HepG2 (cell line): ENCODE measurements around the gene PKD1L1. TPM values are rescaled to one million over a fixed set of nuclear protein-coding genes. Genes with fewer than 3 reads are reported as not detected.
A peak's percentile ranks its signal among the peaks of the same experiment; 100 is the strongest.

ENCODE experiments used
- ATF7-NPFF ChIP-seq: sonication (generic); formaldehyde crosslinking; IDR thresholded peaks from 2 replicates; pipeline ENCODE4 v1.8.1; 2023; ENCODE audit warnings: mild to moderate bottlenecking, low read depth, missing genetic modification reagents, moderate library complexity
- EZH2 ChIP-seq: conservative IDR thresholded peaks from 2 replicates; pipeline ENCODE4 v1.6.1; 2012; ENCODE audit warnings: mild to moderate bottlenecking, low read depth, low read length, moderate library complexity
- FOSL1 ChIP-seq: sonication (generic); formaldehyde crosslinking; IDR thresholded peaks from 2 replicates; pipeline ENCODE4 v1.9.0; 2021; ENCODE audit warnings: missing genetic modification reagents, borderline replicate concordance
- FOXK2 ChIP-seq: fragments of 450-650 bp; IDR thresholded peaks from 2 replicates; pipeline ENCODE4 v1.6.1; 2016
- FOXP1 ChIP-seq, 2 experiments: fragments of 450-650 bp in 1 of 2; IDR thresholded peaks; 2 replicates each; pipeline ENCODE4 v1.6.1; 2017 to 2018; ENCODE audit warnings: antibody characterized with exemption in 1 of 2
- JDP2 ChIP-seq: sonication (generic); formaldehyde crosslinking; IDR thresholded peaks from 2 replicates; pipeline ENCODE4 v1.8.1; 2022; ENCODE audit warnings: missing genetic modification reagents, borderline replicate concordance
- JUNB ChIP-seq: sonication (generic); formaldehyde crosslinking; IDR thresholded peaks from 2 replicates; pipeline ENCODE4 v1.8.0; 2022; ENCODE audit warnings: missing genetic modification reagents, mild to moderate bottlenecking, borderline replicate concordance
- KAT8 ChIP-seq: IDR thresholded peaks from 2 replicates; pipeline ENCODE4 v1.6.1; 2016; ENCODE audit warnings: missing genetic modification reagents, missing compliant biosample characterization
- SOX6 ChIP-seq, 2 experiments: fragments of 450-650 bp in 1 of 2; sonication (generic) in 1 of 2; formaldehyde crosslinking in 1 of 2; IDR thresholded peaks; 2 replicates each; pipeline versions ENCODE4 v1.4.0 to v1.6.1; 2017 to 2020; ENCODE audit warnings: antibody characterized with exemption in 1 of 2, mild to moderate bottlenecking in 1 of 2, missing genetic modification reagents in 1 of 2
- THAP11 ChIP-seq: IDR thresholded peaks from 2 replicates; pipeline ENCODE4 v1.6.1; 2016; ENCODE audit warnings: missing biosample characterization, missing genetic modification reagents
- ZNF33B ChIP-seq: sonication (generic); formaldehyde crosslinking; IDR thresholded peaks from 2 replicates; pipeline ENCODE4 v1.5.1; 2020; ENCODE audit warnings: mild to moderate bottlenecking, missing genetic modification reagents
- ZNF557 ChIP-seq: sonication (generic); formaldehyde crosslinking; IDR thresholded peaks from 2 replicates; pipeline ENCODE4 v1.4.0; 2020; ENCODE audit warnings: missing genetic modification reagents
- ZNF687 ChIP-seq: sonication (generic); formaldehyde crosslinking; IDR thresholded peaks from 2 replicates; pipeline ENCODE4 v1.5.1; 2020; ENCODE audit warnings: mild to moderate bottlenecking, missing genetic modification reagents, moderate library complexity
- ZNF816 ChIP-seq: sonication (generic); formaldehyde crosslinking; IDR thresholded peaks from 2 replicates; pipeline ENCODE4 v1.8.0; 2022; ENCODE audit warnings: missing genetic modification reagents, mild to moderate bottlenecking, borderline replicate concordance
- polyA plus RNA-seq, 8 experiments: library from polyadenylated mRNA; depleted of rRNA in 3 of 8; stranded (reverse) in 7 of 8; unstranded in 1 of 8; fragments of >200 nt; fragmentation: Illumina TruSeq in 4 of 8; extraction: Trizol in 4 of 8; gene quantifications; 2 replicates each; pipeline versions ENCODE4 v1.2.1 to v1.2.3, GENCODE V29; 2011 to 2016; ENCODE audit warnings: low read depth in 4 of 8, missing spikeins in 1 of 8, mixed read lengths in 1 of 8; ENCODE audit not compliant: insufficient read depth in 1 of 8
- total RNA-seq, 5 experiments: library from RNA; depleted of rRNA; stranded (reverse); fragments of >200 nt; fragmentation: Illumina TruSeq; extraction: Trizol; gene quantifications; 2 replicates each; pipeline ENCODE4 v1.2.3, GENCODE V29; 2016; ENCODE audit warnings: low read depth in 1 of 5
- TF ChIP-seq, protein P1 (sequence below): sonication (generic); formaldehyde crosslinking; IDR thresholded peaks from 2 replicates; pipeline ENCODE4 v1.8.1; 2022; ENCODE audit warnings: low read depth, mild to moderate bottlenecking, missing genetic modification reagents
- TF ChIP-seq, protein P2 (sequence below): sonication (generic); formaldehyde crosslinking; conservative IDR thresholded peaks from 2 replicates; pipeline ENCODE4 v1.4.0; 2020; ENCODE audit warnings: mild to moderate bottlenecking, missing genetic modification reagents, moderate library complexity
- TF ChIP-seq, protein P3 (sequence below): sonication (generic); formaldehyde crosslinking; IDR thresholded peaks from 2 replicates; pipeline ENCODE4 v1.5.0; 2020; ENCODE audit warnings: mild to moderate bottlenecking, low read depth, missing genetic modification reagents, borderline replicate concordance
- TF ChIP-seq, protein P4 (sequence below): sonication (generic); formaldehyde crosslinking; IDR thresholded peaks from 2 replicates; pipeline ENCODE4 v1.8.1; 2022; ENCODE audit warnings: mild to moderate bottlenecking, missing genetic modification reagents

The PKD1L1 gene
- total and polyA plus RNA-seq, 2 of the 13 experiments (the other 11 are each of a cell fraction or from before 2014, with no cell fraction given) = 0.01 TPM; not detected in 1

DNA sequence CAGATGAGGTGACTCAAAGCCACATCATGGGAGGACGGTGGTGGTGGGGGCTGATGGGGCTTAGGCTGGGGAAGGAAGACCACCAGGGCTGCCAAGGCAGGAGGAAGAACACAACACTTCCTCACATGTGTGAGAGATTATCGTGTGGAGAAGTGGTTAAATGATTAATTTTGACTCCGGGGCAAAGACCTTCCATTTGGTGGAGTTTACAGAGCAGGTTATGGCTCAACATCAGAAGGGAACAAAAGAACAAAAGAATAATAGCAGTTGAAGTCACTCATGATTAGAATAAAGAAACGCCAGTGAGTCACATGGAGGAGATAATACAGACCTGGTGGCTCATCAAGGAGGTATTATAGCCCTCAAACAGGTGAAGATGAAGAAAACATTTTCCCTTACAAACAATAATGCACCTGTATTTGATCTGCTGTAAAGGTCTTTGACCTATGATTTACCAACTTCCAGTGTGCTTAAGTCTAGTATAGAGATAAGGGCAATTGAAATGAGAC lies 170.1 kb downstream of the PKD1L1 start (continued):
- TF ChIP-seq, protein P1, sequence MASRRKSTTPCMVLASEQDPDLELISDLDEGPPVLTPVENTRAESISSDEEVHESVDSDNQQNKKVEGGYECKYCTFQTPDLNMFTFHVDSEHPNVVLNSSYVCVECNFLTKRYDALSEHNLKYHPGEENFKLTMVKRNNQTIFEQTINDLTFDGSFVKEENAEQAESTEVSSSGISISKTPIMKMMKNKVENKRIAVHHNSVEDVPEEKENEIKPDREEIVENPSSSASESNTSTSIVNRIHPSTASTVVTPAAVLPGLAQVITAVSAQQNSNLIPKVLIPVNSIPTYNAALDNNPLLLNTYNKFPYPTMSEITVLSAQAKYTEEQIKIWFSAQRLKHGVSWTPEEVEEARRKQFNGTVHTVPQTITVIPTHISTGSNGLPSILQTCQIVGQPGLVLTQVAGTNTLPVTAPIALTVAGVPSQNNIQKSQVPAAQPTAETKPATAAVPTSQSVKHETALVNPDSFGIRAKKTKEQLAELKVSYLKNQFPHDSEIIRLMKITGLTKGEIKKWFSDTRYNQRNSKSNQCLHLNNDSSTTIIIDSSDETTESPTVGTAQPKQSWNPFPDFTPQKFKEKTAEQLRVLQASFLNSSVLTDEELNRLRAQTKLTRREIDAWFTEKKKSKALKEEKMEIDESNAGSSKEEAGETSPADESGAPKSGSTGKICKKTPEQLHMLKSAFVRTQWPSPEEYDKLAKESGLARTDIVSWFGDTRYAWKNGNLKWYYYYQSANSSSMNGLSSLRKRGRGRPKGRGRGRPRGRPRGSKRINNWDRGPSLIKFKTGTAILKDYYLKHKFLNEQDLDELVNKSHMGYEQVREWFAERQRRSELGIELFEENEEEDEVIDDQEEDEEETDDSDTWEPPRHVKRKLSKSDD (CRISPR knock-in tag) = no peak
- TF ChIP-seq, protein P2, sequence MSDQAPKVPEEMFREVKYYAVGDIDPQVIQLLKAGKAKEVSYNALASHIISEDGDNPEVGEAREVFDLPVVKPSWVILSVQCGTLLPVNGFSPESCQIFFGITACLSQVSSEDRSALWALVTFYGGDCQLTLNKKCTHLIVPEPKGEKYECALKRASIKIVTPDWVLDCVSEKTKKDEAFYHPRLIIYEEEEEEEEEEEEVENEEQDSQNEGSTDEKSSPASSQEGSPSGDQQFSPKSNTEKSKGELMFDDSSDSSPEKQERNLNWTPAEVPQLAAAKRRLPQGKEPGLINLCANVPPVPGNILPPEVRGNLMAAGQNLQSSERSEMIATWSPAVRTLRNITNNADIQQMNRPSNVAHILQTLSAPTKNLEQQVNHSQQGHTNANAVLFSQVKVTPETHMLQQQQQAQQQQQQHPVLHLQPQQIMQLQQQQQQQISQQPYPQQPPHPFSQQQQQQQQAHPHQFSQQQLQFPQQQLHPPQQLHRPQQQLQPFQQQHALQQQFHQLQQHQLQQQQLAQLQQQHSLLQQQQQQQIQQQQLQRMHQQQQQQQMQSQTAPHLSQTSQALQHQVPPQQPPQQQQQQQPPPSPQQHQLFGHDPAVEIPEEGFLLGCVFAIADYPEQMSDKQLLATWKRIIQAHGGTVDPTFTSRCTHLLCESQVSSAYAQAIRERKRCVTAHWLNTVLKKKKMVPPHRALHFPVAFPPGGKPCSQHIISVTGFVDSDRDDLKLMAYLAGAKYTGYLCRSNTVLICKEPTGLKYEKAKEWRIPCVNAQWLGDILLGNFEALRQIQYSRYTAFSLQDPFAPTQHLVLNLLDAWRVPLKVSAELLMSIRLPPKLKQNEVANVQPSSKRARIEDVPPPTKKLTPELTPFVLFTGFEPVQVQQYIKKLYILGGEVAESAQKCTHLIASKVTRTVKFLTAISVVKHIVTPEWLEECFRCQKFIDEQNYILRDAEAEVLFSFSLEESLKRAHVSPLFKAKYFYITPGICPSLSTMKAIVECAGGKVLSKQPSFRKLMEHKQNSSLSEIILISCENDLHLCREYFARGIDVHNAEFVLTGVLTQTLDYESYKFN (CRISPR knock-in tag) = peak; percentile 65
- TF ChIP-seq ATF7-NPFF (CRISPR knock-in tag) (no peak), ZNF33B (CRISPR knock-in tag) (no peak), ZNF816 (CRISPR knock-in tag) (no peak), EZH2 (no peak), FOSL1 (CRISPR knock-in tag) (no peak), FOXP1 (IDR thresholded peaks at IDR 0.05) (no peak), FOXP1 (CRISPR knock-in tag; IDR thresholded peaks at IDR 0.05) (peak; percentile 50; the same call in 1 of the 2 replicates), JDP2 (CRISPR knock-in tag) (no peak), FOXK2 (no peak), ZNF687 (CRISPR knock-in tag) (peak; percentile 37; the same call in 1 of the 2 replicates), JUNB (CRISPR knock-in tag) (no peak), SOX6 (IDR thresholded peaks at IDR 0.05) (no peak), SOX6 (CRISPR knock-in tag; IDR thresholded peaks at IDR 0.05) (peak; percentile 96), THAP11 (CRISPR knock-in tag) (no peak), KAT8 (CRISPR knock-in tag) (0 out of 2 replicates have a peak, but pooled peaks have one; percentile 35), ZNF557 (CRISPR knock-in tag) (no peak)
- TF ChIP-seq, protein P3, sequence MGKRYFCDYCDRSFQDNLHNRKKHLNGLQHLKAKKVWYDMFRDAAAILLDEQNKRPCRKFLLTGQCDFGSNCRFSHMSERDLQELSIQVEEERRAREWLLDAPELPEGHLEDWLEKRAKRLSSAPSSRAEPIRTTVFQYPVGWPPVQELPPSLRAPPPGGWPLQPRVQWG = no peak
- TF ChIP-seq, protein P4, sequence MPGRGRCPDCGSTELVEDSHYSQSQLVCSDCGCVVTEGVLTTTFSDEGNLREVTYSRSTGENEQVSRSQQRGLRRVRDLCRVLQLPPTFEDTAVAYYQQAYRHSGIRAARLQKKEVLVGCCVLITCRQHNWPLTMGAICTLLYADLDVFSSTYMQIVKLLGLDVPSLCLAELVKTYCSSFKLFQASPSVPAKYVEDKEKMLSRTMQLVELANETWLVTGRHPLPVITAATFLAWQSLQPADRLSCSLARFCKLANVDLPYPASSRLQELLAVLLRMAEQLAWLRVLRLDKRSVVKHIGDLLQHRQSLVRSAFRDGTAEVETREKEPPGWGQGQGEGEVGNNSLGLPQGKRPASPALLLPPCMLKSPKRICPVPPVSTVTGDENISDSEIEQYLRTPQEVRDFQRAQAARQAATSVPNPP (CRISPR knock-in tag) = no peak
